ENCODE results near the gene MVB12B. TPM values are rescaled to one million over a fixed set of nuclear protein-coding genes. Genes with fewer than 3 reads are reported as not detected.

Gene MVB12B
- total and polyA plus RNA-seq, 8 donors, result 2.3 to 21.9 (median 6.4) TPM

GRCh38 chr9:126457890-126458289 is 131.3 kb downstream of the MVB12B start:
- TF ChIP-seq EP300 (IDR thresholded peaks at IDR 0.05) (no peak), CTCF (IDR thresholded peaks at IDR 0.05) (no peak), POLR2AphosphoS5 (IDR thresholded peaks at IDR 0.05) (no peak), POLR2A (IDR thresholded peaks at IDR 0.05) (no peak)
- DNase-seq, result no peak
- H3K9me3 ChIP-seq, result no peaks in the 10 kb centered on the region
- 88 to 93% (median 89%) methylated on average over 9 of the region's 9 CpGs for WGBS, 5 donors
- intact Hi-C loops (cut with DNase I; ENCODE audit: low total_unique reads), result no loop called here
- peaks cover 0 to 9% (median 7%) of the 10 kb centered on the region in 4 donors for H3K4me1 ChIP-seq
- H3K27me3 ChIP-seq, result no peaks in the 10 kb centered on the region
- H3K4me3 ChIP-seq, result no peak overlapping the region
- no peak overlapping the region for H3K27ac ChIP-seq
- H3K36me3 ChIP-seq, result peaks cover 0 to 51% (median 14%) of the 10 kb centered on the region in 4 donors

GRCh38 chr9:126459126-126459525 is 132.5 kb downstream of the MVB12B start:
- no peak for DNase-seq
- intact Hi-C loops (cut with DNase I; ENCODE audit: low total_unique reads), result no loop called here
- Histone ChIP-seq H3K4me1 (peaks cover 0 to 9% (median 7%) of the 10 kb centered on the region in 4 donors), H3K36me3 (peaks cover 0 to 43% (median 14%) of the 10 kb centered on the region in 4 donors), H3K9me3 (no peaks in the 10 kb centered on the region), H3K4me3 (no peak overlapping the region), H3K27me3 (no peaks in the 10 kb centered on the region), H3K27ac (no peak overlapping the region)
- TF ChIP-seq POLR2AphosphoS5 (IDR thresholded peaks at IDR 0.05) (no peak), EP300 (IDR thresholded peaks at IDR 0.05) (no peak), POLR2A (IDR thresholded peaks at IDR 0.05) (no peak), CTCF (IDR thresholded peaks at IDR 0.05) (no peak)
- 88 to 96% (median 94%) methylated on average over 5 to 7 of the region's 7 CpGs for WGBS, 5 donors

GRCh38 chr9:126459546-126459945 is 132.9 kb downstream of the MVB12B start:
- intact Hi-C loops (cut with DNase I; ENCODE audit: low total_unique reads), result no loop called here
- Histone ChIP-seq H3K27me3 (no peaks in the 10 kb centered on the region), H3K27ac (no peak overlapping the region), H3K36me3 (peaks cover 0 to 39% (median 14%) of the 10 kb centered on the region in 4 donors), H3K4me1 (peaks cover 0 to 9% (median 7%) of the 10 kb centered on the region in 4 donors), H3K4me3 (no peak overlapping the region), H3K9me3 (no peaks in the 10 kb centered on the region)
- TF ChIP-seq CTCF (IDR thresholded peaks at IDR 0.05), result no peak
- no peak for TF ChIP-seq EP300 (IDR thresholded peaks at IDR 0.05)
- TF ChIP-seq POLR2A (IDR thresholded peaks at IDR 0.05), result no peak
- TF ChIP-seq POLR2AphosphoS5 (IDR thresholded peaks at IDR 0.05), result no peak
- DNase-seq, result no peak
- WGBS, 5 donors, result 93 to 99% (median 96%) methylated on average over 15 to 16 of the region's 16 CpGs

- no peaks in the 10 kb centered on the region for H3K9me3 ChIP-seq
- H3K27ac ChIP-seq, result no peak overlapping the region
- peaks cover 0 to 32% (median 14%) of the 10 kb centered on the region in 4 donors for H3K36me3 ChIP-seq
- no peaks in the 10 kb centered on the region for H3K27me3 ChIP-seq
- peak in 1 of 2 donors; percentile 10 for DNase-seq
- no peak overlapping the region for H3K4me3 ChIP-seq
- H3K4me1 ChIP-seq, result peaks cover 0 to 9% (median 7%) of the 10 kb centered on the region in 4 donors
- intact Hi-C loops (cut with DNase I; ENCODE audit: low total_unique reads), result no loop called here
- no peak for TF ChIP-seq POLR2AphosphoS5 (IDR thresholded peaks at IDR 0.05)
- no peak for TF ChIP-seq EP300 (IDR thresholded peaks at IDR 0.05)
- no peak for TF ChIP-seq CTCF (IDR thresholded peaks at IDR 0.05)
- no peak for TF ChIP-seq POLR2A (IDR thresholded peaks at IDR 0.05)
- WGBS, 5 donors, result 71 to 82% (median 79%) methylated on average over 14 of the region's 14 CpGs
Measured at GRCh38 chr9:126459965-126460843, 133.6 kb downstream of the MVB12B start.
